ENCODE data around the gene DNAJB6. TPM values are rescaled to one million over a fixed set of nuclear protein-coding genes. Genes with fewer than 3 reads are reported as not detected.

DNAJB6 gene
- total and polyA plus RNA-seq, 2 of the 4 experiments (the other 2 are of a cell fraction): 93.4 to 165 TPM

DNA sequence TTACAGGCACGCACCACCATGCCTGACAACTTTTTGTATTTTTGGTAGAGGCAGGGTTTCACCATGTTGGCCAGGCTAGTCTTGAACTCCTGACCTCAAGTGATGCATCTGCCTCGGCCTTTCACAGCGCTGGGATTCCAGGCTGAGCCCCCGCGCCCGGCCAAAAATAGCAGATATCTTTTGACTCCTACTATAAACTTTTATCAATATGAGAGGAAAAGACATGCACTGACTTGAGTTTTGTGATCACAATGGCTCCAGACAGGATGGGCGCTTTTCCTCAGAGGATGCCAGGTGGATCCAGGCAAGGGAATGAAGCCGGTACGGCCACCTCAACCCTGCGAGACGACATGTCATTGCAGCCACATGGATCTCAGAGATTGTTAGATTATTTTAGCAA lies 123.9 kb downstream of the DNAJB6 start:
- intact Hi-C loops (cut with micrococcal nuclease): no loop called here
- no peak overlapping the region for H3K9ac ChIP-seq (ENCODE audit: low read depth, low read length)
- CTCF ChIA-PET: no interaction called here

More for the DNA sequence above, 123.9 kb downstream of the DNAJB6 start:
- H3K27ac ChIP-seq (ENCODE audit: insufficient read depth, low read length): no peak overlapping the region
- no peak overlapping the region for H2BK20ac ChIP-seq (ENCODE audit: low read depth, low read length)
- WGBS, 2 experiments (ENCODE audit: extremely low coverage in 2 of 2, insufficient read length in 1 of 2): 65% methylated on average over 5 of the region's 11 CpGs; no CpG with 5 or more reads in 1 of the 2 experiments
- no peak overlapping the region for H3K56ac ChIP-seq (ENCODE audit: extremely low read depth, insufficient read depth, low read length)
- in situ Hi-C loops (cut with MboI; ENCODE audit: low sequenced_read_pairs) (no loop called here), dilution Hi-C loops (cut with HindIII; ENCODE audit: low sequenced_read_pairs, unreplicated experiment) (no loop called here)
- no peak overlapping the region for H2BK15ac ChIP-seq (ENCODE audit: low read depth, low read length)
- H2AK9ac ChIP-seq (replicated peaks; ENCODE audit: low read depth, low read length, poor library complexity): no peak overlapping the region
- no peak overlapping the region for H3K4me3 ChIP-seq (ENCODE audit: insufficient read depth, low read depth, low read length)
- no peaks in the 10 kb centered on the region for H3K79me1 ChIP-seq (ENCODE audit: low read depth in 1 of 2, low read length in 2 of 2)
- H3K4ac ChIP-seq (ENCODE audit: low read depth, low read length): no peak overlapping the region
- no peak overlapping the region for H4K8ac ChIP-seq (ENCODE audit: low read depth in 2 of 2, low read length in 2 of 2)
- H3K23ac ChIP-seq (ENCODE audit: low read depth, low read length): no peak overlapping the region
- no peak overlapping the region for H4K91ac ChIP-seq (ENCODE audit: insufficient read depth, low read depth, low read length)
- TF ChIP-seq SMC3 (IDR thresholded peaks at IDR 0.05; ENCODE audit: low read depth, low read length) (no peak), MXI1 (IDR thresholded peaks at IDR 0.05; ENCODE audit: borderline replicate concordance, low read depth, low read length) (no peak), RCOR1 (IDR thresholded peaks at IDR 0.05; ENCODE audit: insufficient replicate concordance, low read length) (no peak), FOS (IDR thresholded peaks at IDR 0.05; ENCODE audit: low read depth, low read length) (no peak), BHLHE40 (IDR thresholded peaks at IDR 0.05; ENCODE audit: low read depth, low read length) (no peak), CHD1 (IDR thresholded peaks at IDR 0.05; ENCODE audit: low read depth, low read length) (no peak)
- TF ChIP-seq, protein P1, sequence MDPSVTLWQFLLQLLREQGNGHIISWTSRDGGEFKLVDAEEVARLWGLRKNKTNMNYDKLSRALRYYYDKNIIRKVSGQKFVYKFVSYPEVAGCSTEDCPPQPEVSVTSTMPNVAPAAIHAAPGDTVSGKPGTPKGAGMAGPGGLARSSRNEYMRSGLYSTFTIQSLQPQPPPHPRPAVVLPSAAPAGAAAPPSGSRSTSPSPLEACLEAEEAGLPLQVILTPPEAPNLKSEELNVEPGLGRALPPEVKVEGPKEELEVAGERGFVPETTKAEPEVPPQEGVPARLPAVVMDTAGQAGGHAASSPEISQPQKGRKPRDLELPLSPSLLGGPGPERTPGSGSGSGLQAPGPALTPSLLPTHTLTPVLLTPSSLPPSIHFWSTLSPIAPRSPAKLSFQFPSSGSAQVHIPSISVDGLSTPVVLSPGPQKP (IDR thresholded peaks at IDR 0.05; ENCODE audit: borderline replicate concordance, low read depth, low read length): no peak
- H2BK5ac ChIP-seq (ENCODE audit: low read depth, low read length, poor library complexity, severe bottlenecking): no peak overlapping the region
- H2BK120ac ChIP-seq (ENCODE audit: low read depth, low read length): no peak overlapping the region
- H3K14ac ChIP-seq (replicated peaks; ENCODE audit: low read depth, low read length): no peak overlapping the region
- H3K9me3 ChIP-seq (ENCODE audit: control insufficient read depth, insufficient read depth, low read length): no peaks in the 10 kb centered on the region
- H3K4me1 ChIP-seq (ENCODE audit: control insufficient read depth, insufficient read depth, low read length): no peaks in the 10 kb centered on the region
- H3K18ac ChIP-seq (ENCODE audit: low read depth, low read length): no peak overlapping the region
- no peak overlapping the region for H3K4me2 ChIP-seq (ENCODE audit: low read depth, low read length)
- DNase-seq (no peak), ATAC-seq (ENCODE audit: low read depth) (no peak)
- H2AFZ ChIP-seq (replicated peaks; ENCODE audit: low read length, poor library complexity): no peak overlapping the region
- no peaks in the 10 kb centered on the region for H3K36me3 ChIP-seq (ENCODE audit: control insufficient read depth, insufficient read depth, low read length)
- no TSS peak for BruUV-seq (replicated peaks)
- H2AK5ac ChIP-seq (ENCODE audit: low read depth, low read length): no peak overlapping the region
- peaks cover 18% of the 10 kb centered on the region for H3K27me3 ChIP-seq (ENCODE audit: control insufficient read depth, insufficient read depth, low read length)
- no peaks in the 10 kb centered on the region for H4K20me1 ChIP-seq (ENCODE audit: insufficient read depth, low read length)
- H3K9me1 ChIP-seq (ENCODE audit: insufficient read depth, low read length): no peaks in the 10 kb centered on the region
- H4K5ac ChIP-seq (ENCODE audit: low read depth, low read length): no peak overlapping the region
- POLR2A ChIA-PET (ENCODE audit: unreplicated experiment): no interaction called here

Data from IMR-90 (cell line).